GM19238 (cell line): ENCODE measurements around the gene SLC34A1.
"Not testable (repeated sequence)": the region's sequence is repeated elsewhere in the genome, so short reads cannot be mapped to it uniquely, and the experiment has no call there.

Experiments used
- DNase-seq: peaks from one replicate; pipeline ENCODE4 v3.0.0; 2011; ENCODE audit warnings: low spot score; ENCODE audit not compliant: insufficient read length

Gene SLC34A1

DNA sequence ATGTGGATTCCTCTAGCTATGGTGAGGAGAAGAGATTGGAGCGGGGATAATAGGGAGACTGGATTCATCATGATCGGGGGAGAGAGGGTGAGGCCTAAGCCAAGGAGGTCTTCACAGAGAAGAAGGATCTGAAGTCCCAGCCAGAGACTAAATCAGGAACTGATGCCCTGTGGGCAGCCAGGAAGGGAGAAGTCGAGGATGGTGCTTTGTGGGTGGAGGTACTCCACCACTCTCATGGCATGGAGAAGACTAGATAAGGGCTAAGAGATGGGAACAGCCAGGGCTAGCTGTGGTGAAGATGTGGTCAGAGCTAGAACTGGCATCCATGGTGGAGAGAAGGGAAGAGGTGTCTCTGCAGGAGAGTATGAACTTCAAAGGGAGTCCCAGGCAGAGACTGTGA, 29.5 kb upstream of the SLC34A1 start:
- no peak for DNase-seq

DNA sequence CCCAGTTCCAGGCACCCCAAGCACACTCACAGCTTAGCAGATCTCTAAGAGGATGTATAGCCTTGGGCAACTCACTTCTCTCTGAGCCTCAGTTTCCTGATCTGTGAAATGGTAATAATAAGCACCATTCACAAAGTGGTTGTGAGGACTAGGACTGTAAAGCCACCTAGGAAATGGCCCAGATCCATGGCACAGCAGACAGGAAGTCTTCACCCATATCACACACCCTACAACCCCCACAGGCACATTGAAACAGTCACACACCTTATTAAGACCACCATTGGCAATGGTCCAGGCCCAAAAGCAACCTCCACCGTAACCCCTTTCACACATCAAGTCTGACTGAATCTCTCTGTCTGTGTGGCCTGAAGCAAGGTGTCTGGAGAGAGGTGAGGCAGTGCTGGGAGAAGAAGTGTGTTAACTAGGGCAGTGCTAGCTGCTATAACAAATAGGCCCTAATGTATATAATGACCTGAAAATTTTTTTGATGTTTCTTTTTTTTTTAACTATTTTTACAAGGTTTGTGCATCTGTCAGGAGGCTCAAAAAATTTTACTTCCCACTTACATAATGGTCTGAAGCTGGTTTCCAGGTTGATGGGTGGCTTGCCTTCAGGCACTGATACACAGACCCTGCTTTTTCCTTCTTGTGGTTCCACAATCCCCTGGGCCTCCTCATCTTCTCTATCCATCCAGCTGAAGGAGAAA, 28.9 kb upstream of the SLC34A1 start:
- no peak for DNase-seq

DNA sequence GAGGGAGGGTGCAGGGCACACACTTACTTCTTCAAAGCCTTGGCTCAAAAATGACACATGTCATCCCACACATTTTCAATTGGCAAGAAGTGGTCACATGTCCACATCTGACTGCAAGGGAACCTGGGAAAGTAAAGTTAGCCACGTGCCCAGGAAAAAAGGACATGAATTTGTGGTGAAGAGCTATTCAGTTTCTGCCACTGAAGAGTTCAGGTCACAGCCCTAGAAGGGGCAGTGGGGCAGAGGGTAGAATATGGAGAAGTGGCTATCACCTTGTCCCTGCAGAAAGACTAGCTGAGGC, 28.4 kb upstream of the SLC34A1 start:
- no peak for DNase-seq

DNA sequence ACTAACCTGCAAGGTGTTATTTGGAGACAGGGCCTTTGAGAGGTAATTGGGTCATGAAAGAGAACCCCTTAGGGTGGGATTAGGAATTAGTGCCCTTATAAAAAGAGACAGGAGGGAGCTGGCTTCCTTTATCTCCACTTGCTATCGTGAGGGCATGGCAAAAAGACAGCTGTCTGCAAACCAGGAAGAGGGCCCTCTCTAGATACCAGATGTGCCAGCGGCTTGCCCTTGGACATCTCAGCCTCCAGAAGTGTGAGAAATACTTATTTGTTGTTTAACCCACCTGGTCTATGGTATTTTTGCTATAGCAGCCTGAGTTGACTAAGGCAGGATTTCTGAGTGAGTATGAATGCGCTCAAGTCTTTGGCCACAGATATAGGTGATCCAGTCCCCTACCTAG, 27.5 kb upstream of the SLC34A1 start:
- DNase-seq: no peak

DNA sequence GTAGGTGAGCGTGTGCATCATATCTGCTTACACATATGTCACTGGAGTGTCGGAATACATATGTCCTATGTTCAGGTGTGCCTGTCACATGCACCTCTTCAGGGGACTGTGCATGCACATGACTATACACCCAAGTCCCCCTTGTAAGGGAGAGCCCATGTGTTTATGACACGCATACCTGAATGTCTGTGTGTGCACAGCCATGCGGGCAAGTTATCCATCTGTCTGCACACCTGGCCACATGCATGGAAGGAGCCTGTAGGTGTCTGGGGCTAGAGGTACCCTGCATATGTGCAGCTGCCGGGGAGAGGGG, 27.1 kb upstream of the SLC34A1 start:
- no peak for DNase-seq

DNA sequence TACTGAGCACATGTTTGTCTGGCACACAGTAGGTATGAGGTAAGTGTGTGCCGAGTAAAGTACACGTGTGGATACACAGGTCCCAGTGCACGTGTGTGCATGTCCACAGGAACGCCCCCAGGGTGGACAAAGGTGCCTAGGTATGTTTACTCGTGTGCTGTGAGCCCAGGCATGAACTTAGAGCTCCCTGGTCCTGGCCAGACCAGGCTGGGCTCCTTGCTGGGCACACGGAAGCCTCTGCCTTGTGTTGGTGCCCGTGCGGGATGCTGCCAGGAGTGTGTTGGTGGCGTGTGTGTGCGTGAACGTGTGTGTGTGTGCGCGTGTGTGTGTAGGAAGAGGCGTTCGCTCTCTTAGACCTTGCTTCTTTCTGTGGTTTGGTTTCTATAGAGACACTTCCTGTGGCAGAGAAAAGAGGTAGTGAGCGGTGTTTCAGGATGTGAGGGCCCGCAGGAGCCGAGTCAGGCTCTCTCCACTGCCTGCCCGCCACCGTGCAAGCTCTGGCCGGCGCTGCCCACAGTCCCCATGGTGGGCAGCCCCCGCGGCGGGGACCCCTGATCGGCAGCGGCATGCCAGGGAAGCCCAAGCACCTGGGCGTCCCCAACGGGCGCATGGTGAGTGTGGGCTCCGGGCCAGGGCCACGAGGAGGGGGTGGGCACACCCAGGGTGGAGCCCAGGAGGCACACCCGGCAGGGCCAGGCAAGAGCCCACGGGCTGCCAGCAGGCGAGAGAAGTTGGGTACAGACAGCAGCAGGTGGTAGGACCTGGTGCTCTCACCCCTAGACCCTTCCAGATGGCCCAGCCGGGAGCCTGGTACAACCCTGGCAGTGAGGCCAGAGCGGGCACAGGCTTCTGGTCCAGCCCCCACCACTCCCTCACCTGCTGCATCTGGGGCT, 26.5 kb upstream of the SLC34A1 start, which contains the start of gene RGS14:
Gene RGS14, plus strand, starts transcription at position 466 of the 893 bp plus-strand sequence. Its CDS starts 101 bp downstream, at position 567.
- DNase-seq: peak; percentile 92

DNA sequence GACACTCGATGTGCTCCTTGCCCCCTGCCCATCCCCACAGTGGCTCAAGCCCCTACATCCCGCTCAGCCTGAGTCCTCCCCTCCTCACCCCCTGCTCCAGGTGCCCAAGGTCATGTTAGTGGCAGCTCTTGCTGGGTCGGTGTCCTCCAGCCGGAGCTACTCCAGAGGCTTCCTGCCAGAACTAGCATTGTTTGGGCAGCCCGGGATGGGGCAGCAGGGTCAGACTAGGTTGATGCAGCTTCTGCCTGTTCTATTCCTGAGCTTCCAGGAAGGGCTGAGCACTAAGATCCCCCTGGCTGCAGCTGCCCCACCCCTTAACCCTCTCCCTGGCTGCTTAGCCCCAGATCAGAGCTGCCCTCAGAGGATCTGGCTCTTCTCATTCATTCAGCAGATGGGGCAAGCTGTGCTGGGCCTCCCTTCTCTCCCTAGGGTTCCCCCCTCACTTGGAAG, 25.8 kb upstream of the SLC34A1 start:
- no peak for DNase-seq

DNA sequence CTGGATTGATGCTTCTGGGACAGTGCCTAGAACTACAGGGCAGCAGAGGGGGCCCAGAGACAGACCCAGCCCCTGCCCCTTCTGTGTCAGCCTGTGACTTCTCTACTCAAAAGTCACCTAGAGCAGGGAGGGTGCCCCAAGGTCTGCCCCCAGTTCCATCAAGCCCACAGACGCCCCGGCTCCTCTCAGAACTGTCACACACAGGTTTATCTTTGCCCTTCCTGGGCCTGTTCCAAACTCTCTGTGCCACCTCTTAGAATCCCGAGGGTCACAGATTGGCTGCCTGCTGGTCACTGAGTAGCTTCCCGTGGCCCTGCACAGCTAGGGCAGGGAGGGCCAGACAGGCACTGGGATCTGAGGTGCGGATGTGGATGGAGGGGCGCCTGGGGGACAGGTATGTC, 24.8 kb upstream of the SLC34A1 start:
- DNase-seq: no peak

DNA sequence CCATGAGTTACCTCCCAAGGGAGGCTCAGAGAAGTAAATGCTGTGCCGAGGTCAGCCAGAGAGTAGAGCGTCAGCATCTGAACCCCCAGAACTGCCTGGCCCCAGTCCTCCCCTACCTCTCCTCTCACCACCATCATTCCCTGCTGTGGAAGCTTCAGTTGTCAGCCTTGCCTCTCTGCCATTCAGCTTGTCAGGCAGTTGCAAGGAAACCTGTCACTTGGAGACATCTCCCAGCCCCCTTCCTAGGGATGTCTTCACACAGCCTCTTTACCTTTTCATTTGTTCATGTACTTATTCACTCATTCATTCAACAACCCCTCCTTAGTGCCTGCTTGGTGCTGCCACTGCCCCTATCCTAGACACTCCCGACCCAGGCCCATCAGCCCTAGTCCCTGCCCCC, 24.4 kb upstream of the SLC34A1 start:
- no peak for DNase-seq

DNA sequence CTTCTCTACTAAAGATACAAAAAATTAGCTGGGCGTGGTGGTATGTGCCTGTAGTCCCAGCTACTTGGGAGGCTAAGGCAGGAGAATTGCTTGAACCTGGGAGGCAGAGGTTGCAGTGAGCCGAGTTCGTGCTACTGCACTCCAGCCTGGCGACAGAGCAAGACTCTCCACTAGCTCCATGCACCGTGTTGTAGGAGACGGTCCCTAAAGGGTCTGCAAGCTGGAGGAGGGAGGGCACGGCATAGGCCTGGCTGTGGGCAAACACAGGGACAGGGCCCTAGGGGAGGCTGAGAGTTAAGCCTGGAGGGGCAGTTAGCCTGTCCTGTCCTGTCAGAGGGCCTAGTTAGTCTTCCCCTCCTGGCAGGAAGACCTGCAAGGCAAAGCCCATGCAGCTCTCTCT, 23.5 kb upstream of the SLC34A1 start:
- not testable (repeated sequence) for DNase-seq

DNA sequence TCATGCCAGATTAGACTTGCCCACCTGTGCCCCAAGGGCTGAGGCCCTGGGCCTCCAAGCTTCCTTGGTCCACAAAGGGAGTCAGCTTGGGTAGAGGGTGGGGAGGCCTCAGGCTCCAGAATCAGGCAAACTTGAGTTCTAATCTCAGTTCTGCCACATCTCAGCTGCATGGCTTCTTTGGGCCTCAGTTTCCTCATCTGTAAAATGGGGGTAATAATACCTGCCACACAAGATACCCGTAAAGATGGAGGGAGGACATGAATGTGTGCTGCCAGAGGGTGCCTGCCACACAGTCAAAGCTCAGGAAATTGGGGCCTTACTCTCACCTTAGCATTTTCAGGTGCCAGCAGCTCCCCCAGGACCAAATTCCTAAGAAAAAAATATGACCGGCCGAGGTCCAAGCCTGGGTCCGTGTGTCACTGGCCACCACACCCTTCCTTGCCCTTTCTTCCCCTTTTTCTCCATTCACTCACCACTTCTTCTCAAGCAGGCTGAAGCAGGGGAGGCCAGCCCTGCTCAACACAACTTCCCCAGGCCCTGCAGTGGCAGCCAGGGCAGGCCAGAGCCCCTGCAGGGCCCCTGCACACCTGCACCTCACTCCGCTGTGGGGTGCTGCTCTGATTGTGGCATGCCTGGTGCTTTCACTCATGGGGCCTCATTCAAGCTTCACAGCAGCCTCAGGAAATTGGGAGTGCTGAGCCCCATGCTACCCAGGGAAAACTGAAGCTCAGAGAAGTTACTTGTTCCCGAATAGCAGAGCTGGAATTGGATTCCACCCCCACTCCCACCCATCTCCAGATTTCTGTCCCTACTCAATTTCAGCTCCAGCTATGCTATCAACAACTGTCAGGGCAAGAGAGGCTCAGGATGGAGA, 22.6 kb upstream of the SLC34A1 start:
- DNase-seq: no peak

DNA sequence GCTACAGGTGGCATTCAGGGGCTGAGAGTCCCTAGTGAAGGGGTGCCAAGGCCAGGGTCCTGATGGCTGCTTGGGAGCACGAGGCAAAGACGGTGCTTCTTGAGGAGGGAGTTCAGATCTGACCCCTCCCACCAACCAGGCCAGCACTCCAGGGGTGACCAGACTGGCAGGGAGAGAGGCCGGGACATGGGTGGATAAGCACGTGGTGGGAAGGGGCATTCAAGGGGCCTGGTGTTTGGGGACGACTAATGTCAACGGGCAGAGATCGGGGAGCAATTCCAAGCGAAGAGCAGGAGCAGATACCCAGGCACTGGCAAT, 22.0 kb upstream of the SLC34A1 start:
- no peak for DNase-seq

DNA sequence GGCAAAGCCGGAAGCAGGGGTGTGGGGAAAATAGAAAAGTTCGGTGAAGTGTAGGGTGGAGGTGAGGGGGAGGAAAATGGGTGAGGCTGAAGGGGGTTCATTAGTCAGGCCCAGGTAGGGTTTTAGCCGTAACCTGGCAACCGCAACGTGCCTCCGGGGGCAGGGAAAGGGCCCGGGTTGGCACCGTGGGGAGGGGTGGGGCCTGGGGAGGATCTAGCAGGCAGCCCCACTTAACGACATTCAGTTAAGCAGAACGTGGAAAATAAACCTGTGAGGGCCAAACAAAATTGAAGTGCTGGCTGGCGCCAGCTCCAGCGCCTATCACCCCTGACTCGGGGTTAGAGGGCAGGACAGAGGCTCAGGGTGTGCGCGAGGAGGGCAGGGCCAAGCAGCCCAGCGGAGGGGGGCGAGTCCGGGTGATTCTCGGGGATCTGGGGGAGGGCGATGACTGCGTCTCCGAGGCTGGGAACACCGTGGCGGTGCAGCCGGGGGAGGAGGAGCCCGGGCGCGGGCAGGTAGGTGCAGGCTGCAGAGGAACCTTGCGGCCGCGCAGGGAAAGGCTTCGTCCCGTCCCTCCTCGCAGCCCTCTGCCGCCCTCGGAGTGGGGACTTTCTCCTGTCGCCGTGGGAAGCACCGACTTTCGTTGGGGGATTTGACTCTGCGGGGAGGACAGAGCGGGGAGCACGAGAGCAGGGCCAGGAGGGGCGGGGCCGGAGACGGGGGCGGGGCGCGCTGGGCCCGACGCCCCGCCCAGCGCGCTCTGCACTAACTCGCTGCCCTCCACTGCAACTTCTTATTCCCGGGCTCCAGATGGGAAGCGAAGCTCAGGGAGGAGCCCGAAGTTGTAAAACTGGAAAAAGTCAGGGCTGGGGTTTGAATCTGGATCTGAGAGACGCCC, 21.4 kb upstream of the SLC34A1 start:
- DNase-seq: peak; percentile 69

DNA sequence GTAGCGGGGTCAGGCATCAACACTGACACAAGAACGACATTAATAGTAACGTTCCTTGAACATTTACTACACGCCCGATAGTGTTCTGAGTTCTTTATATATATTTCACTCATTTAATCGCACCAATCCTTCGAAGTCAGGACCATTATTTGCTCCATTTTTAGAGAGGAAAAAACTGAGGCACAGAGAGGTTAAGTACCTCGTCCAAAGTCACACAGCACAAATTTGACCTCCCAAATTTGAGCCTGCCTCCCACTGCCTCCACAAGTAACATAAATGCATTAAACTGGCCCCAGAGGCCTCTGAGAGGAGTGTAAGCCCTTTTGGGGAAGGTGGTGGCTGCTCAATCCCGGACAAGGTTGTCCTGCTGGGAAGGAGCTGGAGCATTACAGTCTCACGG, 20.7 kb upstream of the SLC34A1 start:
- DNase-seq: no peak

DNA sequence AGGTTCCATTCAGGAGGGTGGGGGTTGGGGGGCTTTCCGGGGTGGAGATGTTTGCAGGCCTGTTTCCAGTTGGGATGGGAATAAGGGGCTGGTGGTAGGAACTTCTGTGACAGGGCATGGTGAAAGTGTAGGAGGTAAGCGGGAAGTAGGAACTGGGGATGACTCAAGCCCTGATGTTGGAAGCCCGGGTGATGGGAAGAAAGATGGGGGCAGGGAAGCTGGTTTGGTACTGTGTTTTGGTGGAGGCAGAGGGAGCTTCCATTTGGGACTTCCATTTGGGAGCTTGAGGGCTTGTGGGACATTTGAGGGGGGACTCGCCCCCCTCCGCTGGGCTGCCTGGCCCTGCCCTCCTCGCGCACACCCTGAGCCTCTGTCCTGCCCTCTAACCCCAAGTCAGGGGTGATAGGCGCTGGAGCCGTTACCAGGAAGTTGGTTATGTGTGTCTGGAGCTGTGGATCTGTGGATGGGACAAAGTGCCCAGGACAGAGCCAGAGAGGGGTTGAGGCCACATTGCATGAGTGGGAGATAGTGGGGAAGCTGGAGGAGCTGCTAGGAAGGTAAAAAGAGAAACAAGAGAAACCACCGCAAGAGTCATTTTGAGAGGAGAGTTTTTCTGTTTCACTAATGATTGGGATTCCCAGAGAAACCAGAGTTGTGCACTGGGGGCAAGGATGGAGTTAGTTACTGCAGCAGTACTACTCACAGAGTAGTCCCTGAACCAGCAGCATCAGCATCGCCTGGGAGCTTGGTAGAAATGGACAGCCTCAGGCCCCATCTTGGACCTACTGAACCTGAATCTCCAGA, 19.9 kb upstream of the SLC34A1 start:
- DNase-seq: peak; percentile 64

DNA sequence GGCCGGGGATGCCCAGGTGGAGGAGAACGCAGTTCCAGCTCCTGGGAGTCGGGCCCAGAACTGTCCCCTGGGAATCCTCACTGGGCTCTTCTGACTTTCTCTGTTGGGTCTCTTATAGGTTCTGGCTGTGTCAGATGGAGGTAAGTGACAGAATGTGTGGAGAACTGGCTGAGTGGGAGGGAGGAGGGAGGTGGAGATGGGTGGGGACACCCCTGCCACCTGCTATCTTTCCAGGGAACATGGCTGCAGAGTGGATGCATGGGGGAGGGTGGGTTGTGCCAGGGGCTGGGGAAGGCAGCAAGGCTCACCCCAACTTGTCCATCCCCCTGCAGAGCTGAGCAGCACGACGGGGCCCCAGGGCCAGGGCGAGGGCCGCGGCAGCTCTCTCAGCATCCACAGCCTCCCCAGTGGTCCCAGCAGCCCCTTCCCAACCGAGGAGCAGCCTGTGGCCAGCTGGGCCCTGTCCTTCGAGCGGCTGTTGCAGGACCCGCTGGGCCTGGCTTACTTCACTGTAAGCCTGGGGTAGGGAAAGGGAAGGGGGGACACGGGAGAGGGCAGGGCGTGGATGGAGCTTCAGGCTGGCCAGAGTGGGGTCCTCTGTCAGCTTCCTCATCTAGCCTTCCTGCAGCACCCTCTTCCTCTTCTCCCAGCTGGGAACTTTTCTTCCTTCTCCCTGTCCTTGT, 18.2 kb upstream of the SLC34A1 start:
- no peak for DNase-seq

DNA sequence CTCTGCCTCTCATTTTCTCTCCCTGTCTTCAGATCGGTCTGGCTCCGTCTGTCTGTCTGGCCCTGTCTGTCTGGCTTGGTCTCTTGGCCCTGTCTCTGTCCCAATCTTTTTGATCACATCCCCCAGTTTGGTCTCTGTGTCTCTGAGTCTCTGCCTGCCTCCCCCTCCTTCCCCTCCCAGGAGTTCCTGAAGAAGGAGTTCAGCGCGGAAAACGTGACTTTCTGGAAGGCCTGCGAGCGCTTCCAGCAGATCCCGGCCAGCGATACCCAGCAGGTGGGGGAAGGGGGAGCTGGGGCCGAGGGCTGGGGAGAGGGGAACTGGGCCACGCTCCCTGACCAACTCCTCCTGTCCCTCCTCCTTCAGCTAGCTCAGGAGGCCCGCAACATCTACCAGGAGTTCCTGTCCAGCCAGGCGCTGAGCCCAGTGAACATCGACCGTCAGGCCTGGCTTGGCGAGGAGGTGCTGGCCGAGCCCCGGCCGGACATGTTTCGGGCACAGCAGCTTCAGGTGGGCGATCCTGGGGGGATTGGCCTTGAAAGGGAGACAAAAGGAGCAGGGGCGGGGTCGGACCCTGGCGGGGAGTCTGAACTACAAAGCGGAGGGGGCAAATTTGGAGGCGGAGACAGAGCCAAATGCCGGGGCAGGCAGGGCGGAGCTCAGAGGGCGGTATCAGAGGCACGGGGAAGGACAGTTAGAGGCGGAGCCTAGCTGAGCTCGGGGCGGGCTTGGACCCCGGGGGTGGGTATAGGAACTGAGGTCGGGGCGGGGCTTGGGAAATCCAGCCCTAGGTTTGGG, 17.5 kb upstream of the SLC34A1 start:
- no peak for DNase-seq

DNA sequence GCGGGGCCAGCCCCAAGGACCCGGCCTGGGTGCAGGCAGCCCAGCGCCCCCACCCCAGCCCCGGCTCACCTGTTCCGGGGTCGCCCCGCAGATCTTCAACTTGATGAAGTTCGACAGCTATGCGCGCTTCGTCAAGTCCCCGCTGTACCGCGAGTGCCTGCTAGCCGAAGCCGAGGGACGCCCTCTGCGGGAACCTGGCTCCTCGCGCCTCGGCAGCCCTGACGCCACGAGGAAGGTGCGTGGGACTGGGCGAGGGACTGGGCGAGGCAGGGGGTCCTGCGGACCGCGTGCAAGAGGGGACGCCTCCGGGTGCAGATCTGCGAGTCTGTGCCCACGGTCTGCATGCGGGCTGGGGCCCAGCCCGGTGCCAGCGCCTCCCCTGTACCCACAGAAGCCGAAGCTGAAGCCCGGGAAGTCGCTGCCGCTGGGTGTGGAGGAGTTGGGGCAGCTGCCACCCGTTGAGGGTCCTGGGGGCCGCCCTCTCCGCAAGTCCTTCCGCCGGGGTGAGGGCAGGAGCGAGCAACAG, 16.8 kb upstream of the SLC34A1 start:
- no peak for DNase-seq
